Ovary (tissue), 9 donors: ENCODE measurements around the gene SEMA5A. TPM values are rescaled to one million over a fixed set of nuclear protein-coding genes. Genes with fewer than 3 reads are reported as not detected.

Source experiments
- DNase-seq, 5 donors: peaks; one replicate each; pipeline ENCODE4 v3.0.0-alpha.2; 2019 to 2020
- H3K27ac ChIP-seq, 2 donors: fragments of 200-600 bp; one replicate each; pipeline versions ENCODE4 v1.5.1 to v1.8.0; 2019 to 2022
- H3K27me3 ChIP-seq: fragments of 200-600 bp; one replicate; pipeline ENCODE4 v1.8.0; 2022
- H3K36me3 ChIP-seq: fragments of 200-600 bp; sonication (generic); one replicate; pipeline ENCODE4 v1.5.1; 2019
- H3K4me1 ChIP-seq: one replicate; pipeline ENCODE4 v1.8.1; 2013; ENCODE audit warnings: mild to moderate bottlenecking, moderate library complexity; ENCODE audit not compliant: insufficient read depth
- H3K4me3 ChIP-seq: fragments of 200-600 bp; sonication (generic); one replicate; pipeline ENCODE4 v1.5.1; 2017
- H3K9me3 ChIP-seq, 2 donors: fragments of 200-600 bp in 1 of 2; sonication (generic) in 1 of 2; one replicate each; pipeline versions ENCODE4 v1.5.1 to v1.8.1; 2013 to 2019; ENCODE audit warnings: mild to moderate bottlenecking in 1 of 2, moderate library complexity in 1 of 2
- CTCF ChIP-seq, 3 donors: fragments of 450-650 bp in 2 of 3; fragments of 200-600 bp in 1 of 3; IDR thresholded peaks; one replicate each; pipeline versions ENCODE4 v1.5.1 to v1.8.0; 2016 to 2022; ENCODE audit warnings: antibody characterized with exemption in 3 of 3, mild to moderate bottlenecking in 1 of 3
- EP300 ChIP-seq: sonication (generic); formaldehyde crosslinking; IDR thresholded peaks from one replicate; pipeline ENCODE4 v1.6.1; 2017; ENCODE audit warnings: antibody characterized with exemption
- POLR2A ChIP-seq: fragments of 450-650 bp; IDR thresholded peaks from one replicate; pipeline ENCODE4 v1.6.1; 2017; ENCODE audit warnings: antibody characterized with exemption, mild to moderate bottlenecking, moderate library complexity
- WGBS, 3 donors: extraction: QIAGEN DNeasy Blood & Tissue Kit in 1 of 3; methylation state at CpG; one replicate each; pipeline versions ENCODE4 v1.1.5 to v1.1.7; 2013 to 2017; 5-methylcytosine and 5-hydroxymethylcytosine counted together
- intact Hi-C, 4 donors: fragments of 100-400 bp; cut with DNase I; formaldehyde crosslinking; loops; one replicate each; pipeline versions ENCODE4 v1.11.0 to v1.15.1; 2022 to 2023
- polyA plus RNA-seq, 2 donors: library from polyadenylated mRNA; stranded (reverse); fragments of 200-250 nt in 1 of 2; fragments of 350-450 nt in 1 of 2; fragmentation: Illumina TruSeq in 1 of 2; extraction: RNeasy Lipid Tissue Mini Kit (QIAGEN cat#74804) in 1 of 2; gene quantifications; one replicate each; pipeline ENCODE4 v1.2.3, GENCODE V29; 2013 to 2014
- total RNA-seq, 7 donors: library from RNA; depleted of rRNA in 2 of 7; stranded (reverse); fragments of >200 nt in 2 of 7; fragmentation: NEBNext Ultra II Directional in 3 of 7; extraction: Animal tissue kit (Norgen Biotek cat#: 25700) in 3 of 7; gene quantifications; one replicate each; pipeline versions ENCODE4 v1.1.0 to v1.2.4, GENCODE V29; 2016 to 2023
- donor health status: DM: no; HTN: no; CAD: no; lungs with moderate emphysema.
- donor health status: DM: no; HTN: no; CAD: no.
- donor health status: Bipolar disorder and iron deficiency.
- donor health status: DM: yes; HTN: yes; CAD: no.
- donor health status: DM: no; HTN: no; CAD: no.
- donor health status: DM: yes; HTN: yes; CAD: no.

SEMA5A gene
- total and polyA plus RNA-seq, 9 donors: 2.0 to 6.6 (median 4.3) TPM

- H3K27ac ChIP-seq: no peak overlapping the region
- no peak for TF ChIP-seq CTCF (IDR thresholded peaks at IDR 0.05)
- no peak for TF ChIP-seq EP300
- TF ChIP-seq POLR2A: no peak
- H3K36me3 ChIP-seq: no peaks in the 10 kb centered on the region
- H3K4me3 ChIP-seq: no peak overlapping the region
- H3K27me3 ChIP-seq: no peaks in the 10 kb centered on the region
- no peaks in the 10 kb centered on the region for H3K4me1 ChIP-seq
- no peak for DNase-seq
- intact Hi-C loops: loop anchor here in 1 of 4 donors (1.0 kb wide), 1 partner anchor 8 kb away; no protein-coding TSS in a partner anchor
- H3K9me3 ChIP-seq: no peaks in the 10 kb centered on the region
- WGBS, 3 donors: 52 to 65% (median 61%) methylated on average over 2 of the region's 2 CpGs
These were observed 478.7 kb downstream of the SEMA5A start for GRCh38 chr5:9067154-9067553.

GRCh38 chr5:9066349-9066748 is 479.5 kb downstream of the SEMA5A start:
- no peak for DNase-seq
- TF ChIP-seq POLR2A (no peak), CTCF (IDR thresholded peaks at IDR 0.05) (no peak), EP300 (no peak)
- intact Hi-C loops: no loop called here

GRCh38 chr5:9063615-9064245 is 482.1 kb downstream of the SEMA5A start:
- no peak overlapping the region for H3K27ac ChIP-seq
- H3K36me3 ChIP-seq: no peaks in the 10 kb centered on the region
- intact Hi-C loops: no loop called here
- no peak for TF ChIP-seq EP300
- TF ChIP-seq POLR2A: no peak
- no peak for TF ChIP-seq CTCF (IDR thresholded peaks at IDR 0.05)
- H3K4me3 ChIP-seq: no peak overlapping the region
- H3K9me3 ChIP-seq: no peaks in the 10 kb centered on the region
- no peak for DNase-seq
- 70 to 79% (median 72%) methylated on average over 3 of the region's 3 CpGs for WGBS, 3 donors
- H3K27me3 ChIP-seq: no peaks in the 10 kb centered on the region
- peaks cover 5% of the 10 kb centered on the region for H3K4me1 ChIP-seq

More at GRCh38 chr5:9066349-9066748, 479.5 kb downstream of the SEMA5A start:
- no peak overlapping the region for H3K27ac ChIP-seq
- no peaks in the 10 kb centered on the region for H3K36me3 ChIP-seq
- no peak overlapping the region for H3K4me3 ChIP-seq
- 93 to 94% (median 94%) methylated on average over 17 of the region's 17 CpGs for WGBS, 3 donors
- H3K9me3 ChIP-seq: no peaks in the 10 kb centered on the region
- no peaks in the 10 kb centered on the region for H3K4me1 ChIP-seq
- H3K27me3 ChIP-seq: no peaks in the 10 kb centered on the region

GRCh38 chr5:9062873-9063272 is 483.0 kb downstream of the SEMA5A start:
- intact Hi-C loops: no loop called here
- Histone ChIP-seq H3K36me3 (no peaks in the 10 kb centered on the region), H3K4me3 (no peak overlapping the region), H3K27ac (no peak overlapping the region), H3K4me1 (peaks cover 5% of the 10 kb centered on the region), H3K9me3 (no peaks in the 10 kb centered on the region), H3K27me3 (no peaks in the 10 kb centered on the region)
- TF ChIP-seq EP300 (no peak), CTCF (IDR thresholded peaks at IDR 0.05) (no peak), POLR2A (no peak)
- no peak for DNase-seq
- 90 to 94% (median 92%) methylated on average over 11 of the region's 11 CpGs for WGBS, 3 donors
